GM18873 (cell line): Measurements from ENCODE around the gene CLTC.
"Not testable (repeated sequence)": the region's sequence is repeated elsewhere in the genome, so short reads cannot be mapped to it uniquely, and the experiment has no call there.

Experiments used
- ATAC-seq: cut with Tn5 transposase; IDR thresholded peaks from one replicate; pipeline ENCODE4 v1.9.1; 2021; ENCODE audit warnings: mild to moderate bottlenecking, moderate library complexity, moderate number of reproducible peaks; ENCODE audit not compliant: unreplicated experiment, low FRiP score

CLTC gene

DNA sequence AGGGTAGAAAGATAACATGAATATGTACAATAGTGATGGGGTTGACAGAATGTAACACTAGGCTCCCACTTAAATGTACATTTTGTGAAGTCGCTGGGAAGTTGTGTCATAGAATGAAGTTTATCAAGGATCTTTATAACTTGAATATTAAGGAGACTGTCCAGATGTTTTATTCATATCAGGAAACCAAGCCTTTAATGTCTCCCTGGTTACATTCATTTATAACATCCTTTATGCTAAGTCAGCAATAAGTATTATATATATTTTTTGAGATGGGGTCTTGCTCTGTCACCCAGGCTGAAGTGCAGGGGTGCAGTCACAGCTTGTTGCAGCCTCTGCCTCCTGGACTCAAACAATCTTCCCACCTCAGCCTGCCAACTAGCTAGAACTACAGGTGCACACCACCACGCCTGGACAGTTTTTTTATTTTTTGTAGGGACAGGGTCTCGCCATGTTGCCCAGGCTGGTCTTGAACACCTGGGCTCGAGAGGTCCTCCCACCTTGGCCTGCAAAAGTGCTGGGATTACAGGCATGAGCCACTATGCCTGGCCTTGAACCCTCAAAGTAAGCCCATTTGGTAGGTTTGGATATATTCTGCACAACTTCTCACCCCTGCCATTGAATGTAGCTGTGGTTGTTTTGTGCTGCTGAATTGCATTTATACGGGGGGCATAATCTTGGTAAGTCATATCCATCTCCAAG is 14.1 kb downstream of the CLTC start:
- no peak for ATAC-seq

GRCh38 chr17:59634632-59635541 is 15.2 kb downstream of the CLTC start:
- no peak for ATAC-seq

DNA sequence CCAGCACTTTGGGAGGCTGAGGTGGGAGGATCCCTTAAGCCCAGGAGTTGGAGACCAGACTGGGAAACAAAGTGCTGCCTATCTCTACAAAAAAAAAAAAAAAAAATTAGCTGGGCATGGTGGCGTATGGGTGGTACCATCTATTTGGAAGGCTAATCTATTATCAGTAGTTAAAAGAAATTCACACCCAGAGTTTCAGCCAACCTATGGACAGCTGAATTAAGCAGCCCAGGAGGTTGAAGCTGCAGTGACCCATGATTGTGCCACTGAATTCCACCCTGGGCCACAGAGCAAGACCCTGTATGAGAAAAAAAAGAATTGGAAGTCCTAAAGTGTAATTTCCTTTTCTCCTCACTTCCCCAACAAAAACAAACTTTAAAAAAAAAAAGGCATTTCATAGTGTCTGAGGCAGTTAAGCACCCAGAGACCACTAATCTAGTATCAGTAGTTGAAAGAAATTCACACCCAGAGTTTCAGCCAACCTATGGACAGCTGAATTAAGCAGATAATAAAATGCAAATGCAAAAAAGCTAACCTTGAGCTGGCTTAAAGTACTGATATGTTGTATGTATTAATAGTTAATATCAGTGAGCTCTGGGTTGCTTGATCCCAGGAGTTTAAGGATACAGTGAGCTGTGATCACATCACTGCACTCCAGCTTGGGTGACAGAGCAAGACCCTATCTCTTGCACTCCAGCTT is 18.1 kb downstream of the CLTC start:
- ATAC-seq = no peak

DNA sequence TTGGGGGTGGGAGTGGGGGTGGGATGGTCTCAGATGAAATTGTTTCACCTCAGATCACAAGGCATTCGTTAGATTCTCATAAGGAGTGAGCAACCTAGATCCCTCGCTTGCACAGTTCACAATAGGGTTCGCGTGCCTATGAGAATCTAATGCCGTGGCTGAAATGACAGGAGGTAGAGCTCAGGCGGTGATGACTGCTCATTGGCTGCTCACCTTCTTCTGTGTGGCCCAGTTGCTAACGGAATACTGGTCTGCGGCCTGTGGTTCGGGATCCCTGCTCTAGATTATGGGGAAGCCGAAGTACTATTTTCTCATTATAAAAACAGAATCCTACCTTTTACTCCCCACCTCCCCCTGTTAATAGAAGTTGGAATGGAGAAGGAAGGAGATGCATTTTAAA is 18.9 kb downstream of the CLTC start:
- ATAC-seq = no peak

DNA sequence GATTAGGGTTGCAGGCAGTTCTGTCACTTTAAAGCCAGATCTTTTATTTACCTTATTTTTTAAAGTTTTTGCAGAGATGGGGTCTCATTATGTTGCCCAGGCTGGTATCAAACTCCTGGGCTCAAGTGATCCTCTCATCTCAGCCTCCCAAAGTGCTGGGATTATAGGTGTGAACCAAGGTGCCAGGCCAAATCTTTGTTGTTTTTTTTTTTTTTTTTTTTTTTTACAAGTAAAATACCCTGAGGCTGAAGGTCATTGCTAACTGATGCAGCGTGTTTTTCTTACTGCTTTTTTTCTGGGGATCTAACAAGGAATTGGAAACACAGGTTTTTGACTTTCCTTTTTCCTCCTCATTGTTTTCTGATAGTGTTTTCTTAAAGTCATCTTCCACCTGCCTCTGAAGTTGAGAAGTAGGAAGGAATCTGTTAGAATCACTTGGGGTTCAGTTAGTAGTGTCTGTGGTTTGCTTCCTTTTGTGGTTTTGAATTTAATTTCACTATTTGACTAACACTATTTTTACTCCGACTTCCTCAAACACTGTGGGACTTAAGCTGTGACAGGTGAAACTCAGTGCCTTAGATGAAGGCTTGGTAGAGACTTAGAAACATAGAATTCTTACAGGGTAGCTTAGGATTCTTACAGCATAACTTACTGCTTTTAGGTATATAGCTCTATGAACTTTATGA is 22.2 kb downstream of the CLTC start:
- peak; percentile 80 for ATAC-seq

DNA sequence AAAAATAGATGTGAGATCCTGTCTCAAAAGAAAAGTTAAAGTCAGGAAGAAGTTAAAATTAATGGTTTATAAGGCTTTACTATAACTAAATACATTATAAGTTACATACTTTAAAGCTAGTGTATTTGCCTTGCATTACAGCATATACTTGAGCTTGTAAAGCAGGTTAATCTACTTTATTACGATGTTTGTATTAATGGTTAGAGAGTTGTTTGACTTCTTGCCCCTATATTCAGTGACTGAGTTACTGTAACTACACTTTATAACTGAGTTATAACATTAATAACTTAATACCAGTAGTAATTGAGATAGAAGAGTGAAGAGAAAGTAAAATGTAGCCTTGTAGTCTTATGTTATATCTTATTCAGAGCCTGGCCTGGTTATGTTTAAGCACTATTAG is 22.9 kb downstream of the CLTC start:
- no peak for ATAC-seq

DNA sequence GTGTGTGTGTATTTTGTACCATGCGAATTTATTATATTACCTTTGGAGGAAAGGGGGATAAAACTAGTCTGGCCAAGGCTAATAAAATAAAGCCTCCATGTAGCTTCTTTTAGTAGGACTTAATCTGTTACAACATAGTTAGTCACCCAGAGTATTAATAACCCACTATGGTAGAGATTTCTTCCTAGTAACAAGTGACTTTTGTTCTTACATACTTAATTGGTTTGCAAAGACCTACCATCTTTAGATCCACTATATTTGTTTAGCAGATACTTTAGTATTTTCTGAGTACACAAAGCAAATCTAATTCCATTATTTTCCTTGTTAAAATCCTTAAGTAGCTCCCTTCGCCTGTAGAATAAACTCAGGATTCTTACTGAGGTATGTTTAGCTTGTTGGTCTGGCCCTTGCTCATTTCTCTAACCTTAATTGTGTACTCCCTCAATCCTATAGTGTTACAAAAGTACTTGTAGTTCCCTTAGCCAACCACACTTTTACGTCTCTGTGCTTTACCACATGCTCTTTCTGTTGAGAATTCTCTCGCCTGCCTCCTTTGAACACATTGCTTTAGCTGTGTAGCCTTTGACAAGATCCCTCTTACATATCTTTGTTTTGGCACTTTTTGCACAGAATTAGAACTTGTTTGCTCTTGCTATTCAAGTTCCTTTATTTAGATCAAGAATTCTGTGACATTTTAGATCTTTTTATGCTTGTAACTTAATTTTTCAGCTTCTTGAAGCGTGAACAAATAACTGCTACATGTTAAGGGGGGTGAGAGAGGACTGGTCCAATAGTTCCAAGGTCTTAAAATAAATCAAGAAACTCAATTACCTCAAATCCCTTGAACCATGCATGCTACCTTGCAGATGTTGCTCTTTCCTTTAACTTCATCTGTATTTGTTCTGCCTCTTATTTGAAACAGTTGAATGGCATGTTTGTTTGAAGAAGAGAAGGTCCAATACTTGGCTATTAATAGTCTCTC is 23.8 kb downstream of the CLTC start:
- ATAC-seq = no peak

GRCh38 chr17:59647288-59647687 is 27.6 kb downstream of the CLTC start:
- ATAC-seq = no peak

DNA sequence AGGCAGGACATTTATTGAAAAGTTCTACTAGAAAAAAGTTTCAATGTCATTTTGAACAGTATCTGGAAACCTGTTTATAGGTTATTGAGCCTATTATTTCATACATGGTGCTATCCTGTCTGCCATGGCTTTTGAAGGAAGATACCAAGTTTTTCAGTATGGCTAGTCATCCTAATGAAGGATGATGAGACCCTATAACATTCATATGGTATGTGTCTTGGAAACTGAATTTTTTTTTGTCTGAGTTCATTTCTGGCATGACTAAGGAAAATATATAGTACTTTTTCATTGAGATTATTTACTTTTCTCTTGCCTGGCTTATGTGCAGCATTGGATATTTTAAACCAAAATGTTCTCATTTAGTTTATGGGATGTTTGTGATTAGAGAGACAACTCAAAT is 30.2 kb downstream of the CLTC start:
- ATAC-seq = no peak

GRCh38 chr17:59650642-59651041 is 30.9 kb downstream of the CLTC start:
- ATAC-seq = no peak

DNA sequence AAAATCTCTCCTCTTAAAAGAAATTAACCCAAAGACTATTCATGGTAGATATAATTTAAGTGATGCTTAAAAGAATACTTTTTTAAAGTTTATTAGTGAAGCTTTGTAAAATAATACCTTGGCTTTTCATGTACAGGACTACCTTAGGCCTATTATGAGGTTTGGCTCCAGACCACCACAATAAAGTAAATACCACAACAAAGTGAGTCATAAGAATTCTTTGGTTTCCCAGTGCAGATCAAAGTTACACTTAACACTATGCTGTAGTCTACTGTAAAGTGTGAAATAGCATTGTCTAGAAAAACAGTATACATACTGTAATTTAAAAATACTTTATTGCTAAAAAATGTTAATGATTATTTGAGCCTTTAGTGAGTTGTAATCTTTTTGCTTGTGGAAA is 31.7 kb downstream of the CLTC start:
- ATAC-seq = no peak

- ATAC-seq = no peak
Observed at GRCh38 chr17:59652119-59652518, 32.4 kb downstream of the CLTC start.

GRCh38 chr17:59656624-59657023 is 36.9 kb downstream of the CLTC start:
- ATAC-seq = not testable (repeated sequence)

- no peak for ATAC-seq
Observed at GRCh38 chr17:59666235-59666634, 46.5 kb downstream of the CLTC start.

DNA sequence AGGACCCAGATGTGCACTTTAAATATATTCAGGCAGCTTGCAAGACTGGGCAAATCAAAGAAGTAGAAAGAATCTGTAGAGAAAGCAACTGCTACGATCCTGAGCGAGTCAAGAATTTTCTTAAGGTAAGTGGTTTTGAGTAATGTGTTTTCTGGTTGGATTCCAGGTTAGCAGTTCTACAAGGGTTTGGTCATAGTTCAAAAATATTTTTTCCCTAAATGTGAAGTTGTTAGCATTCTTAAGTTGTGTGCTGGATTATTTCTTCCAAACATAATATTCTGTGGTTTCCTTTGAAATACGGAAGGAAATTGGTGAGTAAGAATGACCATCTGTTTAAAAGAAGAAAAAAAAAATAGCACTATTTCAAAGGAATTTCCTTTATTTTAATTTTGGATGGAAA is 49.1 kb downstream of the CLTC start:
- no peak for ATAC-seq

- no peak for ATAC-seq
Observed at GRCh38 chr17:59669411-59669810, 49.7 kb downstream of the CLTC start.

- ATAC-seq = no peak
Observed at GRCh38 chr17:59669944-59670343, 50.2 kb downstream of the CLTC start.

- ATAC-seq = no peak
Observed at GRCh38 chr17:59671386-59671785, 51.7 kb downstream of the CLTC start.

DNA sequence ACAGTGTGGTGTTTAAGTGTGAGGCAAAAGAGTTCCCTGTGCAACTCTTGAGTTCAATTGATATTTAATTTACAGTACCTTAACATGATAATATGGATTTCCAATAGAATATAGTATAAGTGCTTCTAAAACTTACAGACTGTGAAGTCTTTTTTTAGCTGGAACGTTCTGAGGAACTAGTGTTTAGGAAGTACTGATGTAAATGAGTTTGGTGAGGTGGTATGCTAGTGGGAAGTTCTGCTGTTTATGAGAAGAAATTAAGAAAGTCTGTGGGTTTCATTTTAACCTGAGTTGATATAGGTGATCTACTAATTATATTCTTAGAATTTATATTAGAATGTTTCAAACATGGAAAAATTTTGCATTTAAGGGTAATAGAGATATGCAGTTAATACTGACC is 55.5 kb downstream of the CLTC start:
- ATAC-seq = no peak

GRCh38 chr17:59676716-59677115 is 57.0 kb downstream of the CLTC start:
- ATAC-seq = no peak
